ENCODE data around the gene JAZF1.

JAZF1 gene

GRCh38 chr7:28180364-28181147 is at the start of gene JAZF1:
TSS of gene JAZF1 (minus strand) at chr7:28180795.
- peak; percentile 90 for DNase-seq

GRCh38 chr7:28230261-28230660 is 49.7 kb upstream of the JAZF1 start:
- no peak for DNase-seq

GRCh38 chr7:28228396-28228795 is 47.8 kb upstream of the JAZF1 start:
- no peak for DNase-seq

- no peak for DNase-seq
These were observed 45.4 kb upstream of the JAZF1 start for GRCh38 chr7:28226003-28226402.

- DNase-seq, result peak; percentile 27
These were observed 45.0 kb upstream of the JAZF1 start for GRCh38 chr7:28225576-28225975.

GRCh38 chr7:28224675-28225074 is 44.1 kb upstream of the JAZF1 start:
- DNase-seq, result no peak

- DNase-seq, result no peak
These were observed 43.6 kb upstream of the JAZF1 start for GRCh38 chr7:28224172-28224571.

- no peak for DNase-seq
These were observed 42.0 kb upstream of the JAZF1 start for GRCh38 chr7:28222636-28223035.

- no peak for DNase-seq
These were observed 39.2 kb upstream of the JAZF1 start for GRCh38 chr7:28219793-28220192.

GRCh38 chr7:28217143-28217542 is 36.5 kb upstream of the JAZF1 start:
- peak; percentile 35 for DNase-seq

- no peak for DNase-seq
These were observed 30.4 kb upstream of the JAZF1 start for GRCh38 chr7:28211006-28211405.

- no peak for DNase-seq
These were observed 27.9 kb upstream of the JAZF1 start for GRCh38 chr7:28208506-28208905.

- DNase-seq, result no peak
These were observed 27.0 kb upstream of the JAZF1 start for GRCh38 chr7:28207486-28208158.

GRCh38 chr7:28205506-28205905 is 24.9 kb upstream of the JAZF1 start:
- DNase-seq, result no peak

GRCh38 chr7:28203508-28204240 is 23.1 kb upstream of the JAZF1 start:
- no peak for DNase-seq

- DNase-seq, result no peak
These were observed 21.6 kb upstream of the JAZF1 start for GRCh38 chr7:28202222-28202621.

- DNase-seq, result no peak
These were observed 20.5 kb upstream of the JAZF1 start for GRCh38 chr7:28201131-28201530.

- no peak for DNase-seq
These were observed 20.0 kb upstream of the JAZF1 start for GRCh38 chr7:28200598-28200997.

GRCh38 chr7:28199021-28199510 is 18.5 kb upstream of the JAZF1 start:
- DNase-seq, result no peak

- DNase-seq, result no peak
These were observed 15.5 kb upstream of the JAZF1 start for GRCh38 chr7:28195910-28196620.

- no peak for DNase-seq
These were observed 12.4 kb upstream of the JAZF1 start for GRCh38 chr7:28192786-28193585.

- DNase-seq, result no peak
These were observed 11.2 kb upstream of the JAZF1 start for GRCh38 chr7:28191751-28192150.
